Epithelial cell of proximal tubule (primary cell): ENCODE results near the gene RAB3D. TPM values are rescaled to one million over a fixed set of nuclear protein-coding genes. Genes with fewer than 3 reads are reported as not detected.

Source experiments
- DNase-seq: peaks from one replicate; pipeline ENCODE4 v3.0.0-alpha.2; 2011; ENCODE audit warnings: low read depth
- H3K4me3 ChIP-seq: 2 replicates; pipeline ENCODE4 v1.5.1; 2011; ENCODE audit warnings: low read depth, mild to moderate bottlenecking, low read length
- CTCF ChIP-seq: conservative IDR thresholded peaks from 2 replicates; pipeline ENCODE4 v1.5.1; 2012; ENCODE audit warnings: low read depth, mild to moderate bottlenecking, low read length
- total RNA-seq: library from RNA; depleted of rRNA; stranded (reverse); fragments of >200 nt; gene quantifications from 2 replicates; pipeline ENCODE4 v1.2.3, GENCODE V29; 2015

The RAB3D gene
- total RNA-seq, 1 donor from 2014 or later = 18.3 TPM

- no peak overlapping the region for H3K4me3 ChIP-seq
- DNase-seq = no peak
- no peak for TF ChIP-seq CTCF
Measured at GRCh38 chr19:11300811-11301120, 38.7 kb downstream of the RAB3D start.

- DNase-seq = no peak
- TF ChIP-seq CTCF = no peak
- H3K4me3 ChIP-seq = no peak overlapping the region
Measured at GRCh38 chr19:11299946-11300810, 39.3 kb downstream of the RAB3D start.

GRCh38 chr19:11296264-11296663, 43.2 kb downstream of the RAB3D start:
- DNase-seq = no peak
- no peak for TF ChIP-seq CTCF
- no peak overlapping the region for H3K4me3 ChIP-seq

GRCh38 chr19:11295665-11296245, 43.7 kb downstream of the RAB3D start, which contains the start of gene TSPAN16:
TSS of gene TSPAN16 (plus strand) at chr19:11296160. CDS start at chr19:11296298, 138 bp downstream.
- H3K4me3 ChIP-seq = no peak within 1 kb of the TSS
- DNase-seq = no peak
- peak; percentile 22 for TF ChIP-seq CTCF

GRCh38 chr19:11295180-11295579, 44.3 kb downstream of the RAB3D start:
- no peak for DNase-seq
- no peak for TF ChIP-seq CTCF

GRCh38 chr19:11293433-11294389, 45.7 kb downstream of the RAB3D start:
- peak overlapping the region; percentile 37 for H3K4me3 ChIP-seq
- TF ChIP-seq CTCF = peak; percentile 90
- DNase-seq = no peak

More at GRCh38 chr19:11295180-11295579, 44.3 kb downstream of the RAB3D start:
- H3K4me3 ChIP-seq = no peak overlapping the region
